HepG2 (cell line): Measurements from ENCODE around the gene CDX1.

Experiments used
- HMGXB4 ChIP-seq, 2 experiments: sonication (generic) in 1 of 2; formaldehyde crosslinking in 1 of 2; IDR thresholded peaks; 2 replicates each; pipeline versions ENCODE4 v1.4.0 to v1.6.1; 2018 to 2020; ENCODE audit warnings: missing genetic modification reagents in 2 of 2, borderline replicate concordance in 1 of 2, low read depth in 1 of 2, mild to moderate bottlenecking in 1 of 2, missing biosample characterization in 1 of 2
- TAF1 ChIP-seq: sonication (generic); formaldehyde crosslinking; IDR thresholded peaks from 2 replicates; pipeline ENCODE4 v1.4.0; 2020; ENCODE audit warnings: missing genetic modification reagents

GRCh38 chr5:150172145-150172544 is 5.6 kb downstream of the CDX1 start:
- TF ChIP-seq HMGXB4 (CRISPR knock-in tag; IDR thresholded peaks at IDR 0.05; ENCODE audit: borderline replicate concordance in 1 of 2, low read depth in 1 of 2) (no peak), TAF1 (no peak)
